Chondrocyte (in vitro differentiated cells): ENCODE measurements around the gene CCDC171. TPM values are rescaled to one million over a fixed set of nuclear protein-coding genes. Genes with fewer than 3 reads are reported as not detected.

Source experiments
- DNase-seq: peaks from one replicate; pipeline ENCODE4 v3.0.0; 2021; ENCODE audit warnings: mixed read lengths, low spot score
- H3K27ac Mint-ChIP-seq: one replicate; pipeline ENCODE4 v1.8.0; 2021; ENCODE audit warnings: mild to moderate bottlenecking, moderate library complexity, mixed read lengths; ENCODE audit not compliant: unreplicated experiment
- H3K27me3 Mint-ChIP-seq: 2 replicates; pipeline ENCODE4 v1.8.0; 2021; ENCODE audit warnings: low read depth, mixed read lengths
- H3K36me3 Mint-ChIP-seq: 2 replicates; pipeline ENCODE4 v1.8.0; 2021; ENCODE audit warnings: low read depth, mixed read lengths
- H3K4me1 Mint-ChIP-seq: 2 replicates; pipeline ENCODE4 v1.8.0; 2021; ENCODE audit warnings: low read depth, mild to moderate bottlenecking, mixed read lengths
- H3K4me3 Mint-ChIP-seq: one replicate; pipeline ENCODE4 v1.8.0; 2021; ENCODE audit warnings: mild to moderate bottlenecking, moderate library complexity, mixed read lengths; ENCODE audit not compliant: unreplicated experiment
- H3K9me3 Mint-ChIP-seq: 2 replicates; pipeline ENCODE4 v1.8.0; 2021; ENCODE audit warnings: low read depth, mixed read lengths
- CTCF ChIP-seq: fragments of 200-600 bp; sonication (generic); IDR thresholded peaks from 2 replicates; pipeline ENCODE4 v1.5.0; 2021; ENCODE audit warnings: antibody characterized with exemption, mild to moderate bottlenecking, moderate library complexity
- total RNA-seq: library from RNA; stranded (reverse); gene quantifications from 3 replicates; pipeline ENCODE4 v1.2.1, GENCODE V29; 2021

CCDC171 gene
- total RNA-seq, 1 donor from 2014 or later = 3.2 TPM

- H3K36me3 Mint-ChIP-seq = peaks cover 8% of the 10 kb centered on the region
- peaks cover 6% of the 10 kb centered on the region for H3K4me1 Mint-ChIP-seq
- no peak for TF ChIP-seq CTCF
- no peak overlapping the region for H3K27ac Mint-ChIP-seq
- no peak overlapping the region for H3K4me3 Mint-ChIP-seq
- H3K27me3 Mint-ChIP-seq = no peaks in the 10 kb centered on the region
- peaks cover 12% of the 10 kb centered on the region for H3K9me3 Mint-ChIP-seq
- DNase-seq = no peak
Measured at GRCh38 chr9:15641291-15641690, 88.4 kb downstream of the CCDC171 start.

DNA sequence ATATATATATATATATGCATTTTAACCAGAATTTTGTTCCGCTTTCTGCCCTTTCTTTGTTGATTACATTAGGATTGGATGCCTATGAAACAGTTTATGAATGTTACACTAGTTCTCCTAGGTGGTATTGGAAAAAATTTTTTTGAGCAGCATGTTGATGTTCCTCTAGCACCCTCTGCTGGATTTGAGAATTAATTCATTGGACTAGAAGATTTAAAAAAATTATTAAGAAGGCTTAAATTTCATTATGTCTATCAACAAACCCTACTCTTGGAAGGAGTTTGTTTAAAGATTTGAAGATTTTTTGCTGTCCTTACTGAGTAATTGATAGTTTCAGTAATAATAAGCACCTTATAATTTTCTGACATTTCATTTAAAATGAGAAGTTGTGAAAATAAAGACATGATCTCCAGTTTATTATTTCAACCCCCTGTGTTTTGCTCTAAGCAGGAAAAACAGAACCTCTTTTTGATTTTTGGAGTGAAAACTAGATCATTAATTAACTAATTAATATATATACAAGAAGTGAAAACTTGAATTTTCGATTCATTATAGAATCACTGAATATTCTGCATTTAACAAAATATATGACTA, 89.6 kb downstream of the CCDC171 start:
- Mint-ChIP-seq H3K36me3 (peaks cover 8% of the 10 kb centered on the region), H3K4me1 (peaks cover 6% of the 10 kb centered on the region), H3K9me3 (peaks cover 13% of the 10 kb centered on the region), H3K27ac (no peak overlapping the region), H3K4me3 (no peak overlapping the region), H3K27me3 (no peaks in the 10 kb centered on the region)
- DNase-seq = no peak
- TF ChIP-seq CTCF = peak; percentile 81

DNA sequence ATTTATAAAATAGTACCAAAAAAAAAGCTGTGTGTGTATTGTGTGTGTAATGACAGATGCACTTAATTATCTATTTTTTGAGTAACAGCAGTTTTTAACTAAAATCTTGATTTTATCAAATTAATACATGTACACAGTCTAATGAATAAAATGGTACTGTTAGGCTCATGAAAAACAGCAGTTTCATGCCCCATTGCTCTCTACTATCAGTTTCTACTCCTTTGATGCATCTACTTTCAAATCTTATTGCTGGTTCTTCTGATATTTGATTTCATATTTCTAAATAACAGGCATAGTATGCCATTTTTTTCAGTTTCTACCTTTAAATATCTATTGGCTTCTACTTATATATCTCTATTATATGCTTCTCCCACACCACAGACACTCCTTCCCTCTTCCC, 117.4 kb downstream of the CCDC171 start:
- TF ChIP-seq CTCF = no peak
- peaks cover 19% of the 10 kb centered on the region for H3K9me3 Mint-ChIP-seq

DNA sequence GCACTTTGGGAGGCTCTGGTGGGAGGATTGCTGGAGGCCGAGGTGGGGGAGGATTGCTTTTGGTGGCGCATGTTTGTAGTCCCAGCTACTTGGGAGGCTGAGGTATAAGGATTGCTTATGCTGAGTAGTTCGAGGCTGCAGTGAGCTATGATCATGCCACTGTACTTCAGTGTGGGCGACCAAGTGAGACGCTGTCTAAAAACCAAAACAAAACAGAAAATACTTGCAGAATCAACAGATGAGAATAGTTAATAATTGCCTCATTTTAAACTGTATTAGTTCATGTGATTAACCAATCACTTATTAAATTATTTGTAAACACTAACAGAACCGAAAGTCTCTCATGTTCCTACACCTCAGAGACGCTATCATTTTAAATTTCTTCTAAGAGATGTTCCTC, 118.1 kb downstream of the CCDC171 start:
- Mint-ChIP-seq H3K9me3 (peaks cover 23% of the 10 kb centered on the region), H3K27me3 (no peaks in the 10 kb centered on the region), H3K36me3 (peaks cover 10% of the 10 kb centered on the region), H3K4me1 (no peaks in the 10 kb centered on the region), H3K4me3 (no peak overlapping the region), H3K27ac (no peak overlapping the region)
- no peak for TF ChIP-seq CTCF
- no peak for DNase-seq

More for the DNA sequence above, 117.4 kb downstream of the CCDC171 start:
- H3K4me1 Mint-ChIP-seq = no peaks in the 10 kb centered on the region
- no peak for DNase-seq
- H3K27ac Mint-ChIP-seq = no peak overlapping the region
- H3K27me3 Mint-ChIP-seq = no peaks in the 10 kb centered on the region
- no peak overlapping the region for H3K4me3 Mint-ChIP-seq
- H3K36me3 Mint-ChIP-seq = peaks cover 9% of the 10 kb centered on the region

- Mint-ChIP-seq H3K36me3 (peaks cover 3% of the 10 kb centered on the region), H3K27ac (no peak overlapping the region), H3K27me3 (no peaks in the 10 kb centered on the region), H3K9me3 (peaks cover 3% of the 10 kb centered on the region), H3K4me3 (no peak overlapping the region), H3K4me1 (peaks cover 14% of the 10 kb centered on the region)
- no peak for DNase-seq
- no peak for TF ChIP-seq CTCF
Measured at GRCh38 chr9:15693701-15694100, 140.9 kb downstream of the CCDC171 start.
